Stimulated activated naive CD8-positive, alpha-beta T cell treated with anti-CD3 and anti-CD28 coated beads, Interleukin-15, Interleukin-2, amounts not matched to agents 100 ng/mL and 50 ng/mL, for 24 hours (primary cell): ENCODE measurements around the gene DSCAML1.

Source experiments
- H3K27ac Mint-ChIP-seq: one replicate; pipeline ENCODE4 v1.8.0; 2021; ENCODE audit warnings: mild to moderate bottlenecking, mixed read lengths
- H3K27me3 Mint-ChIP-seq: one replicate; pipeline ENCODE4 v1.8.0; 2021; ENCODE audit warnings: mixed read lengths
- H3K36me3 Mint-ChIP-seq: one replicate; pipeline ENCODE4 v1.8.0; 2021; ENCODE audit warnings: low read depth, mixed read lengths
- H3K4me1 Mint-ChIP-seq: one replicate; pipeline ENCODE4 v1.8.0; 2021; ENCODE audit warnings: low read depth, mixed read lengths
- H3K4me3 Mint-ChIP-seq: one replicate; pipeline ENCODE4 v1.8.0; 2021; ENCODE audit warnings: mild to moderate bottlenecking, mixed read lengths
- H3K9me3 Mint-ChIP-seq: one replicate; pipeline ENCODE4 v1.8.0; 2021; ENCODE audit warnings: mixed read lengths

The DSCAML1 gene

GRCh38 chr11:117626576-117626975, 170.4 kb downstream of the DSCAML1 start:
- no peaks in the 10 kb centered on the region for H3K27me3 Mint-ChIP-seq
- no peaks in the 10 kb centered on the region for H3K9me3 Mint-ChIP-seq
- no peaks in the 10 kb centered on the region for H3K4me1 Mint-ChIP-seq
- no peaks in the 10 kb centered on the region for H3K36me3 Mint-ChIP-seq
- no peak overlapping the region for H3K27ac Mint-ChIP-seq
- H3K4me3 Mint-ChIP-seq: no peak overlapping the region

DNA sequence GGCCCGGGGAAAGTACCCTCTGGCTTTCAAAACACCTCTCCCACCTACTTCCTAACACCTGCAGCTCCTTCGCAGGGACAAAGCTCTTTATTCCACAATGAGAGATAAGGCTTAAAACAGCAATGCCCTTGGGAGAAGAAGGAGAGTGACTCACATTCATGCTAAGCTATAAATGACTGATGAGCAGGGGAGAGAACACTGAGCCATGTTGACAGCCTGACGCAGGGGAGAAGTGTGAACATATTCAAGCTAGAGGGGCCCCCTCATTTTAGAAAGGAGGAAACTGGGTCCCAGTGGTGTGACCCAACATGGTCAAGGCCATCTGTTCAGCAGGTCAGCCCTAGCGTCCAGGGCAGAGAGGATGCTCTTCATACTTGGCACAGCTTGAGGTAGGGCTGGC, 171.8 kb downstream of the DSCAML1 start:
- Mint-ChIP-seq H3K27me3 (no peaks in the 10 kb centered on the region), H3K4me1 (no peaks in the 10 kb centered on the region), H3K36me3 (no peaks in the 10 kb centered on the region), H3K27ac (no peak overlapping the region), H3K4me3 (no peak overlapping the region), H3K9me3 (no peaks in the 10 kb centered on the region)

- H3K4me3 Mint-ChIP-seq: no peak overlapping the region
- H3K27ac Mint-ChIP-seq: no peak overlapping the region
- H3K36me3 Mint-ChIP-seq: no peaks in the 10 kb centered on the region
- peaks cover 4% of the 10 kb centered on the region for H3K27me3 Mint-ChIP-seq
- no peaks in the 10 kb centered on the region for H3K4me1 Mint-ChIP-seq
- no peaks in the 10 kb centered on the region for H3K9me3 Mint-ChIP-seq
Observed at GRCh38 chr11:117623831-117624271, 173.2 kb downstream of the DSCAML1 start.

DNA sequence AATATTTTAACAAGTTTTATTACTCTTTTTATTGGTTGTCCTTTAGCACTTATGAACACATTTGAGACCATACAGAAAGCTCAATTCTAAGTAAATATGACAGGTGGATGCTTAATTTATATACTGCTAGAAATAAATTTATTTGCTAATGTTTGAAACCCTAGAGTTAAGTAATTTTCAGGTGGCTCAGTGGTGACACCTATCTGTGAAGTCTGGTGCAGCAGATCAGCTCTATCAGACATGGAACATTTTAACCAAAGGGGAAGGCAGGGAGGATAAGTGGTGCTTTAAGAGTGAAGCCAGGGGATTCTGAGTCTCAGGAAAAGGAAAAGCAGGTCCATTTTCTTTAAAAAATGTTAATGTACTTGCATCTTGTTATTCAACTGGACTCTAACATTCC, 175.8 kb downstream of the DSCAML1 start:
- Mint-ChIP-seq H3K27me3 (peaks cover 8% of the 10 kb centered on the region), H3K4me3 (no peak overlapping the region), H3K9me3 (no peaks in the 10 kb centered on the region), H3K36me3 (no peaks in the 10 kb centered on the region), H3K4me1 (no peaks in the 10 kb centered on the region), H3K27ac (no peak overlapping the region)

- Mint-ChIP-seq H3K9me3 (no peaks in the 10 kb centered on the region), H3K4me1 (no peaks in the 10 kb centered on the region), H3K4me3 (no peak overlapping the region), H3K27ac (no peak overlapping the region), H3K36me3 (no peaks in the 10 kb centered on the region), H3K27me3 (peaks cover 8% of the 10 kb centered on the region)
Observed at GRCh38 chr11:117620659-117621058, 176.4 kb downstream of the DSCAML1 start.

GRCh38 chr11:117620086-117620485, 176.9 kb downstream of the DSCAML1 start:
- peaks cover 8% of the 10 kb centered on the region for H3K27me3 Mint-ChIP-seq
- H3K36me3 Mint-ChIP-seq: no peaks in the 10 kb centered on the region
- H3K9me3 Mint-ChIP-seq: no peaks in the 10 kb centered on the region
- H3K4me3 Mint-ChIP-seq: no peak overlapping the region
- no peaks in the 10 kb centered on the region for H3K4me1 Mint-ChIP-seq
- H3K27ac Mint-ChIP-seq: no peak overlapping the region

DNA sequence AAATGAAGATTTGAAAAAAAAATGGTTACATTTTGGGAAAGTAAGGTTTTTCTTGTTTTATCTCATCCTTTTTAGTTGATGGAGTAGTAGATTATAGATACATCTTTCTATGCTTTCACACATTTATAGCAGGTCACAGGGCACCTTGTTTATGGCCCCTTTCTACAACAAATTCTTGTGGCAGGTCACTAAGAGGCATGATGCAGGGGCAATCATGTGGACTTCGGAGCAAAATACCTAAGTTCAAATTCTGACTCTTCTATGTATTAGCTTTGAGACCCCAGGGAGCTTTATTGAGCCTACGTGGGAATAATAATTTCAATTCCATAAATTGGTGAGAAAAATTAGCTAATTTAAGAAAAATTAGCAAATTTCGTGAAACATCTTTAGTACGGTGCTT, 177.4 kb downstream of the DSCAML1 start:
- Mint-ChIP-seq H3K9me3 (no peaks in the 10 kb centered on the region), H3K4me1 (no peaks in the 10 kb centered on the region), H3K36me3 (no peaks in the 10 kb centered on the region), H3K4me3 (no peak overlapping the region), H3K27ac (no peak overlapping the region), H3K27me3 (peaks cover 8% of the 10 kb centered on the region)

- H3K4me3 Mint-ChIP-seq: no peak overlapping the region
- H3K4me1 Mint-ChIP-seq: no peaks in the 10 kb centered on the region
- no peaks in the 10 kb centered on the region for H3K9me3 Mint-ChIP-seq
- H3K36me3 Mint-ChIP-seq: no peaks in the 10 kb centered on the region
- H3K27me3 Mint-ChIP-seq: peaks cover 8% of the 10 kb centered on the region
- no peak overlapping the region for H3K27ac Mint-ChIP-seq
Observed at GRCh38 chr11:117618982-117619355, 178.0 kb downstream of the DSCAML1 start.

- Mint-ChIP-seq H3K4me3 (no peak overlapping the region), H3K36me3 (no peaks in the 10 kb centered on the region), H3K27ac (no peak overlapping the region), H3K9me3 (no peaks in the 10 kb centered on the region), H3K4me1 (no peaks in the 10 kb centered on the region), H3K27me3 (peaks cover 8% of the 10 kb centered on the region)
Observed at GRCh38 chr11:117618302-117618981, 178.6 kb downstream of the DSCAML1 start.

- Mint-ChIP-seq H3K27me3 (peaks cover 8% of the 10 kb centered on the region), H3K36me3 (no peaks in the 10 kb centered on the region), H3K9me3 (no peaks in the 10 kb centered on the region), H3K4me3 (no peak overlapping the region), H3K4me1 (no peaks in the 10 kb centered on the region), H3K27ac (no peak overlapping the region)
Observed at GRCh38 chr11:117616979-117617378, 180.0 kb downstream of the DSCAML1 start.

DNA sequence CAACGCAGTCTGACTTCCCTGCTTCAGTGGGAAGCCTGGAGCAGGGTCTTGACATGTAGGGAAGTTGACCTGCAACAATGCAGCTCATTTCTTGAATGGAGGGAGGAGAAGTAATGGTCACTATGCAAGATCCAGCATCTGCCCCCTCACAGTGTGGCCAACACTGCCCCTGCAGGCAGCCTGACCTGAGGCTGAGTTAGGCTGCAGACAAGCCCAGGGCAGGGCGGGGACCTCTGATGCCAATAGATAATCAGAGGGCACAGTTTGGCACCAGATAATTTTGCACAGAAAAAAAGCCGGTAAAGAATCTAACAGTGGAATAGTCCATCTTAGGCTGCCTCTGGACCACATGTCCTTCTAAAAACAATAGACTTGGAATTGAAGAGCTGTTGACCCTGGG, 182.3 kb downstream of the DSCAML1 start:
- Mint-ChIP-seq H3K9me3 (no peaks in the 10 kb centered on the region), H3K27ac (no peak overlapping the region), H3K36me3 (no peaks in the 10 kb centered on the region), H3K27me3 (peaks cover 14% of the 10 kb centered on the region), H3K4me1 (peaks cover 7% of the 10 kb centered on the region), H3K4me3 (no peak overlapping the region)

DNA sequence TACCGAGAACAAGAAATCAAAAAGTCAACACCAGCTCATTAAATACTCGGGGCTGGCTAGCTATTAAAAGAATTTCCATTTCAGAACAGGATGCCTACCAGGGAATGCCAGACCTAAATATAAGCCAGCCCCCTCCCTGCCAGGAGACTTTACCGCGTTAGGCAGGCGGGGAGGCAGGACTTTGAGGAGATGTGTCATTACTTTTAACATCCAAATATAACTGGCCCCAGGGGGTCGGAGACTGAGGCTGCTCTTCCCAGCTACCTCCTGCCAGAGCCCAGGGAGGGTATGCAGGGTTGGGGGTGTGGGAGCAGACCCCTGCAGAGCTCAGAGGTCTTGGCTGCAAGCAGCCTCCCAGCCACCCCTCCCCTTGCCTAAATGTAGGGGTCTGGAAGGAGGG, 183.5 kb downstream of the DSCAML1 start:
- no peak overlapping the region for H3K4me3 Mint-ChIP-seq
- no peaks in the 10 kb centered on the region for H3K9me3 Mint-ChIP-seq
- peaks cover 9% of the 10 kb centered on the region for H3K4me1 Mint-ChIP-seq
- peaks cover 12% of the 10 kb centered on the region for H3K27me3 Mint-ChIP-seq
- H3K27ac Mint-ChIP-seq: no peak overlapping the region
- no peaks in the 10 kb centered on the region for H3K36me3 Mint-ChIP-seq

DNA sequence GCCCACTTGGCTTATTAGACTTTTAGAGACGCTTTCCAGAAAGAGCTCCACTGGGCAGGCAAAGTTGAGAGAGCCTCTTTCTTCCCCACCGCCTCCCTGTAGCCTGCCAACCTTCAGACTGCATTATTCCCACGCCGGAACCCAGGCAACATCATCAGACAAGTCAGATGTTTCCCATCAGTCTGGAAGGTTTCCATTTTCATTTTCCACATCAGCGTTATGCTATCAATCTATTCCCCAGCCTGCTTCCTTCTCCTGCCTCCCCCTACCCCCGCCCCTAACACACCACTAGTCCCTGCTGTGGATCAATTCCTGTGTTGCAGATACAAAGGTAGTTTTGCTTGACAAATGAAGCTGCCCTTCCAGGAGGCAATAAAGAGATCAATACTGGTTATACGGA, 184.8 kb downstream of the DSCAML1 start:
- peaks cover 8% of the 10 kb centered on the region for H3K27me3 Mint-ChIP-seq
- H3K27ac Mint-ChIP-seq: no peak overlapping the region
- no peaks in the 10 kb centered on the region for H3K9me3 Mint-ChIP-seq
- no peaks in the 10 kb centered on the region for H3K36me3 Mint-ChIP-seq
- H3K4me3 Mint-ChIP-seq: no peak overlapping the region
- H3K4me1 Mint-ChIP-seq: peaks cover 9% of the 10 kb centered on the region

DNA sequence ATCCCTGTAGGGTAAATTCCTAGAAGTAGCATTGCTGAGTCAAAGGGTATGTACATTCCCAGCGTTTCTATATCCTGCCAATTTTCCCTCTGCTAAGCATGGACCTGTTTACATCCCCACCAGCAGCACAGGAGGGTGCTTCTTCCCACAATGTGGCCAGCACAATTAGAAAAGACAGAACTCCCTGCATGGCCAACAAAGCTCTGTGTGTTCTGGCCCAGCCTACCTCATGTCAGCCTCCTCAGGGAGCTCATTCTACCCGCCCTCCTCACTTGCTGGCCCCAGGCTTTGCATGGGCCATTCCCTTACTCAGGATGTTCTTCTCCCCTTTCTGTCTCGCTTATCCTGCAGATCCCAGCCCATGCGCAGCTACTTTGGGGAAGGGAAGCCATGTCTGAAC, 186.1 kb downstream of the DSCAML1 start:
- no peaks in the 10 kb centered on the region for H3K9me3 Mint-ChIP-seq
- H3K27ac Mint-ChIP-seq: no peak overlapping the region
- H3K36me3 Mint-ChIP-seq: no peaks in the 10 kb centered on the region
- H3K4me3 Mint-ChIP-seq: no peak overlapping the region
- peaks cover 16% of the 10 kb centered on the region for H3K4me1 Mint-ChIP-seq
- peaks cover 8% of the 10 kb centered on the region for H3K27me3 Mint-ChIP-seq

DNA sequence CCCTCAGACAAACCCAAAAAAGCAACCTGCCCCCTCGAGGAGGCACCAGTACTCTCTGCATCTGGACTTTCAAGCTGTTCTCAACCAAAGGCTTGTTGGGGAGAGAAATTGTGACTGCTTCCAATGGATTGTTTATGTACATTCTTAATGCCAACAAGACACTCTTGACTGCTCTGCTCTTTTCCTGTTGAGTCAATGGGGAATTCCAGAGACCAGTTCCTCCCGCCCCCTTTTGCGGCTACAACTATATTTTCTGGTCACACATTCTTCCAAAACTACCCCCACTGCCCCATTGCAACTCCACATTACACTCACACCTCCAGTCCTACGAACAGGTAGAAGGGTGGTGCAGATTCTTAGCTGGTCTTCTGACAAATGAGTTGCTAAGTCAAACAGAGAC, 187.0 kb downstream of the DSCAML1 start:
- H3K4me3 Mint-ChIP-seq: no peak overlapping the region
- H3K9me3 Mint-ChIP-seq: no peaks in the 10 kb centered on the region
- peaks cover 16% of the 10 kb centered on the region for H3K4me1 Mint-ChIP-seq
- H3K27me3 Mint-ChIP-seq: peaks cover 8% of the 10 kb centered on the region
- no peak overlapping the region for H3K27ac Mint-ChIP-seq
- no peaks in the 10 kb centered on the region for H3K36me3 Mint-ChIP-seq

DNA sequence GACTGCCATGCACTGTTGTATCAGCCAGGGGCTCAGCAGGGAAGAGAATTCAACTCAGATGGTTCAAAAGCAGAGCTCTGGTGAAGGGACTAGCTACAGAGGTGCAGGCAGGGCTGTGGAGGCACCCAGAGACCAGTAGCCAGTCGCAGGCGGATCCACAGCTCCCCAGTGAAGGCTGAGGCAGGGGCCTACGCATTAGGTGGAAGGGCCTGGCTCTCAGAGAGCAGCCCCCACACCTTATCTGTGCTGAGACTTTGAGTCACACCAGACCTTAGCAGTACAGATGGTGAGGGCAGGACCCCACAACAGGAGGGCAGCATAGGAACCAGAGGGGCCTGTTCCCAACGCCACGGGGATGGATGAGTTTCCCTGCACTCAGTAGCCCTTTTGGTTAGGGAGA, 189.6 kb downstream of the DSCAML1 start:
- H3K36me3 Mint-ChIP-seq: no peaks in the 10 kb centered on the region
- no peak overlapping the region for H3K4me3 Mint-ChIP-seq
- peaks cover 16% of the 10 kb centered on the region for H3K4me1 Mint-ChIP-seq
- H3K9me3 Mint-ChIP-seq: no peaks in the 10 kb centered on the region
- H3K27me3 Mint-ChIP-seq: peaks cover 8% of the 10 kb centered on the region
- H3K27ac Mint-ChIP-seq: no peak overlapping the region
